Glomerular visceral epithelial cell (primary cell): Measurements from ENCODE around the gene CKAP4.

Source experiments
- DNase-seq: peaks from one replicate; pipeline ENCODE4 v3.0.0-alpha.2; 2016; ENCODE audit errors: extremely low spot score

Gene CKAP4

DNA sequence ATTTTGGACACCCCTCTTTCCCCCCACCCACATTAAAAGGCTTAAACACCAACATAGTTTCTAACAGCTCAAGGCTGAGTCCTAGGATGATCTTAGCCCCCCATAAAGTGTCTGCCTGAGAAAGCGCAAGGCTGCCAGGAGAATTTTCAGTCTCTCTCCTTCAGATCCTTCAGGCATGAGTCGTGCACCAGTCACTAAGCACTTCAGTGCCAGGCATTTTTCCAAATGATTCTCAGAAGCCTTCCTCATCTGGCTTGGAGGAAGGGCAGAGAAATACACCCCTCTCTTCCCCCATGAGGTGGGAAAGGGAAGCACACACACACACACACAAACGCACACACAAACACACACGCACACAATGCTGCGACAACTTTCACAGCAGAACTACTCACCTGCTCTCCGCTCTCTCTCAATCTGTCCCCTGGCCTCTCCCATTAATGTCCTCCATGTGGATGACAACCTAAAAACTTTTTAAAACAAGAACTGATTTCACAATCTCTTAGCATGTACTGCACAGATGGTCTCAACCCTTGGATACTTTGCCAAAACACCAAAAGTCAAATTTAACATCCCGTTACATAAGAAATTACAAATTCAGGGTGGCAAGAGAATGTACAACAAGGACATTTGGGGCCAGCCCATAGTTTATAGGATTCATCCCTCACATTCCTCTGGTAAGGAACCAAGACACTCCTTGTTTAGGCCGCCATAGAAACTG, 49.8 kb downstream of the CKAP4 start:
- DNase-seq, result no peak

DNA sequence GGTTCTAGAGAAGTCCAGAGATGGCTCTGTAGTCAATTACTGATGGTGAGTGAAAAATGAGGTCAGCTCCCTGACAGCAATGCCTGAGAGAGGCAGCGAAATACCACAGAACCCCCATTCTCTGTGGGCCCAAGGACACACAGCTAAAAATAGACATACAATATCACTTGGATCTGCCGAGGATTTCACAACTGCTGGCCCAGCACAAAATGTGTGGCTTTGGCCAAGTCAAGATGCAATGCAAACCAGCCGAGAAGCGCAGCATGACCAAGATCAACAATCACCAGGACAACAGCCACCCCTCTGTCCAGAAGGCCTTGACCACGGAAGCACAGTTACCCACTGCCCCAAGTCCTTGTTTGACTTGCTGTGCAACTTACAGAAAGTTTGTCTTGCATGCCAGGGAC, 52.2 kb downstream of the CKAP4 start:
- peak; percentile 56 for DNase-seq

DNA sequence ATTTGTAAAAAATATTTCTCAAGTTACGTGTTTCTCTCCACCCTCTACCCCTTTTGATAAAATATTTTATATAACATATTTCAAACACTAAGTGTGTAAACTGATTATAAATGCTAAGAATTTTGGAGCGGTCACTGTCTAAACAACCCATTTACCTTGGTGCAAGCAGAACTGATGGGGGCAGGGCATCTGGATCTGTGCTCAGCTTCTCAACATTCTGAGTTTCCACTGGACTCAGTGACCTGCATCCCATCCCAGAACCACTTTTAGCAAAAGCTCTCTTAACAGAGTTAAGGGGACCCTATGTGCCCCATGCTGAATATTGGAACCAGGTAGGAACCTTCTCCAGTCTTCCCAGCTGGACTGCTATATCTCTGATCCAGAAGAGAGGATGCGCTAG, 53.5 kb downstream of the CKAP4 start:
- DNase-seq, result no peak

DNA sequence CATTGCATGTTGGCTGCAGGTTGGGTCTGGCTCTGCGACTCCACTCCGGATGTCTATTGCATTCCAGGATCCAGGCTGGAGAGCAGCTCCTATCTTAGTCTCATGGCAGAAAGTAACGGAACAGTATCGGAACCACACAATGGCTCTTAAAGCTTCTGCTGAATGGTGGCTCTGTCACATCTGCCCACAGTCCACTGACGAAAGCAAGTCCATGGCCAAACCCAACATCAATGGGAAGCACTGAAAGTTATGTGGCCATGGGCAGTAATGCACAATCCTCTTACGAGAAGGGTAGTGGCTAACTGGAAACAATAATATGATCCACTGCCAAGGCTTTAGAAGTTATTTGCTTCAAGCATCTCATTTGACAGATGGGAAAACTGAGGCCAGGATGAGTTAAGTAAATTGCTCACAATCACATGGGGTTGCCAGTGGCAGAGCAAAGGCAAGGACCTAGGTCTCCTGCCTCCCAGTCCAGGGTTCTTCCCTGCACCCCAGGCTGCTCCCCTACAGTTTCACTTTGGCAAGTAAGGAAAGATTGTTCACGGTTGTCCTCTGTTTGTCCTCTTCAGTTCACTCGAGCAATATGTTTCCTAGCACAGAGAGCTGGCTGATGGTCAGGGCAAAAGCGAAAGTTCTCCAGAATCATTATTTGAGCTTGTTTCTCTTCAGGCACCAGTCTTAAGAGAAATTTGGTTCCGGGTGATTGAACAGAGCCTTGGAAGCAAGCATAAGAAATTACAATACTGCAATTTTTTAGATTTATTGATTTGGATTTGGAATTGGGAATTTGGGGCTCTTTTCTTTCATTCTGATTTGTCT, 54.2 kb downstream of the CKAP4 start:
- DNase-seq, result no peak

DNA sequence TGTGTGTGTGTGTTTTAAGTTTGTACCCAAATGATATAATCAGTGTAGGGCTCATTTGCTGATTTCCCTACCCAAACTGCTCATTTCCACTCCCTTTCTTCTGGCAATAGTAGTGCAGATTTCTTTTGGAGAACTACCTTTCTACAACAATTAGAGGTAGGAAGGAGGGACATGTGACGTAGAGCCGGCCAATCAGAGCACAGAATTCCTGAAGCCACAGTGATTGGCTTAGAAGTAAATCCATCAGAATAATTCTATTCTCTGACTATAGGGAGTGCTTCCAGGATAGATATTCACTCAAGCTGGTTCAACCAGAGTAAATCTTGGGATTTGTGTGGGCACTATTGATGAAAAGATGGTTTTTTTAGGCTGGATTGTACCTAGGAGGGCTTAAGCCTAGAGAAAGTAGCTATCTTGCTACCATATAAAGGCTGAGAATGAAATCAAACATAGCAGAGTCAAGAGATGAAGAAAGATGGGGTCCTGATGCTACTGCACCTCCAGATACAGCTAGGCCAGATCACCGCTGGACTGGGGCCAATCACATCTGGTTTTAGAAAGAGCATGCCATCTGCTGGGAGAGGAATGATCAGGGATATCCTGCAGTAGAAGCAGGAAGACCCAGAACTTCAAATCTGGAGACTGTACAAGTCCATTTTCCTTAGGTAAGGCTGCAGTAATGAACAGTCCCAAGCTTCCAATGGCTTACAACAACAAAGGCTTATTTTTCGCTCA, 55.0 kb downstream of the CKAP4 start:
- no peak for DNase-seq

DNA sequence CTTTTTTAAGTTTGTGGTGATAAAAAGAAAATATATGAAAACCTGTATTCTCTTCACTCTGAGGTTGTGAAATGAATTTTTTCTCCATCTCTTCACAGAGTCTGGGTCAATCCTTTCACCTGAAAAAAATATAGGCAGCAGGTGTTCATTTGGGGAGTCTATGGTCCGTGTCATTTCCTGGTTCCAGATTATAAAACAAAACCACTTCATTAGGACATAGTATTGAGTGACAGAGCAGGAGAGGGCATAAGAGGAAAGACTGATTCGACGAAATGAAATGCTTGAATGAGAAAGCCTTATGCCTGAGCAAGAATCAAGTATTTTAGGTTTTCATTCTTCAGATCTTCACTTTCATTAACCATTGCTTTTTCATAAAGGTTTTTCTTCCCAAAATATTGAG, 57.2 kb downstream of the CKAP4 start:
- DNase-seq, result no peak

DNA sequence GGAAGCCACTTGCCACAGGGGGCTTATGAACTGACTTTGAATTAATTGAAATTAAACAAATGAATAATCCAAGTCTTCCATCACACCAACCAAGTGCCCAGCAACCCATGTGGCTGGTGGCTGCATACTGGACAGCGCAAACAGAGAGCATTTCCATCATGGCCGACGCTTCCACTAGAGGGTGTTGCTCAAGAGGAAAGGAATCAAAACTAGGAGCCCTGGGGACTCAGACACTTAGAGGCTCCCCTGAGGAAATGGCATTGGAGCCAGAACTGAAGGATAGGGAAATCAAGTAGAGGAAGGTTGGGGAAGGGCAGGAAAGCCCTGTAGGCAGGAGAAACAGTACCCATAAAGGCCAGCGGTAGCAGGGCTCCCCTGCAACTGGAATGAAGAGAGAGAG, 58.5 kb downstream of the CKAP4 start:
- no peak for DNase-seq

DNA sequence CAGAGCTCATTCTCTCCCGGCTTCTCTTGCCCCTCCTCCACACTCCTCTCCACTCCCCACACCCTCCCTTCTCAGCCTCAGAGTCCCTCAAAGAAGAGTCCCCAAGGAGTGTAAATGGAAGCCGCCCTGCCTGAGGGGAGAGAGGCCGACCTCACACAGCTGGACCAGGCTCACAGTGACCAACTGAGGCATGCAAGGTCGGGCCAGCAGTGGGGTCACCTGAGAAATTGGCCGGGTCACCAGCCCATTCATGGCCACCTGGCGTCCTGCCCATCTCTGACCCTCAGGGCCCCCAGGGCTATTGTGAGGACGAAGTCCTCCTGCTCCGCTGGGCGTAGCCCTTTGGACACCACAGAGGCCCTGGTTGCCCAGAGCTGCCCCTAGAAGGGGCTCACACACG, 59.6 kb downstream of the CKAP4 start:
- no peak for DNase-seq
